HCT116 (cell line): Measurements from ENCODE around the gene MCTP2. TPM values are rescaled to one million over a fixed set of nuclear protein-coding genes. Genes with fewer than 3 reads are reported as not detected.

Source experiments
- ATAC-seq: fragments of 200-7000 bp; cut with Tn5 transposase; 2 replicates; pipeline ENCODE4 v1.9.1; 2020; ENCODE audit warnings: mild to moderate bottlenecking, moderate library complexity
- BruUV-seq: library from RNA; stranded (reverse); fragments of 400-500 nt; replicated peaks from 2 replicates; lab custom pipeline; 2021; lab: Mats Ljungman, UMichigan
- CTCF ChIA-PET: fragments of 300-600 bp; sonication (Branson Sonifier 250); formaldehyde crosslinking; loops from one replicate; lab custom pipeline; 2021; ENCODE audit warnings: antibody characterized with exemption; lab: Charles Lee
- POLR2A ChIA-PET: fragments of 300-600, 350-600 bp; sonication (Branson Sonifier 250); formaldehyde crosslinking; loops from one replicate; lab custom pipeline; 2021; ENCODE audit warnings: antibody characterized with exemption; lab: Charles Lee
- RAD21 ChIA-PET, 2 experiments: fragments of 300-600 bp; sonication (Branson Sonifier 250); formaldehyde crosslinking; loops; one replicate each; lab custom pipeline; 2023; ENCODE audit warnings: low total read pairs in 2 of 2; ENCODE audit not compliant: uncharacterized antibody in 2 of 2, unreplicated experiment in 2 of 2, low non-redundant PET in 1 of 2; lab: Charles Lee
- DNase-seq: peaks from one replicate; pipeline ENCODE4 v3.0.0-alpha.2; 2010; ENCODE audit warnings: low read depth, low spot score
- H2AFZ ChIP-seq: fragments of 200-600 bp; shearing (Covaris generic), sonication (generic); 2 replicates; pipeline ENCODE4 v1.6.1; 2017; ENCODE audit warnings: low read depth, mixed run types, mixed read lengths, antibody characterized with exemption, low read length; ENCODE audit not compliant: poor library complexity, severe bottlenecking
- H3K27ac ChIP-seq: 2 replicates; pipeline ENCODE4 v1.5.1; 2012; ENCODE audit warnings: low read depth, low read length
- H3K27me3 ChIP-seq: fragments of 200-600 bp; sonication (generic); 2 replicates; pipeline ENCODE4 v1.6.1; 2016; ENCODE audit warnings: mixed run types, low read length, mixed read lengths; ENCODE audit not compliant: insufficient read depth
- H3K36me3 ChIP-seq, 2 experiments: fragments of 200-500 bp in 1 of 2; fragments of 200-600 bp in 1 of 2; sonication (Bioruptor generic) in 1 of 2; sonication (generic) in 1 of 2; 2 replicates each; pipeline versions ENCODE4 v1.5.1 to v1.6.1; 2014 to 2016; ENCODE audit warnings: low read length in 2 of 2, inconsistent platforms in 1 of 2, mixed read lengths in 1 of 2, mixed run types in 1 of 2; ENCODE audit not compliant: insufficient read depth in 2 of 2, control insufficient read depth in 1 of 2
- H3K4me1 ChIP-seq, 2 experiments: fragments of 200-600 bp in 1 of 2; sonication (generic) in 1 of 2; 2 replicates each; pipeline versions ENCODE4 v1.5.1 to v1.6.1; 2012 to 2017; ENCODE audit warnings: low read length in 2 of 2, inconsistent platforms in 1 of 2, mild to moderate bottlenecking in 1 of 2, mixed read lengths in 1 of 2, mixed run types in 1 of 2, moderate library complexity in 1 of 2; ENCODE audit not compliant: insufficient read depth in 2 of 2, control insufficient read depth in 1 of 2
- H3K4me2 ChIP-seq: fragments of 200-600 bp; sonication (generic); 2 replicates; pipeline ENCODE4 v1.6.1; 2017; ENCODE audit warnings: mixed run types, low read length, mixed read lengths
- H3K4me3 ChIP-seq, 2 experiments: fragments of 200-600 bp in 1 of 2; sonication (generic) in 1 of 2; replicated peaks in 1 of 2; 2 replicates each; pipeline ENCODE4 v1.5.1; 2011 to 2016; ENCODE audit warnings: low read length in 2 of 2, control low read depth in 1 of 2, low read depth in 1 of 2, mild to moderate bottlenecking in 1 of 2, mixed read lengths in 1 of 2, mixed run types in 1 of 2
- H3K79me2 ChIP-seq: fragments of 200-600 bp; sonication (generic); 2 replicates; pipeline ENCODE4 v1.6.1; 2017; ENCODE audit warnings: mild to moderate bottlenecking, mixed run types, low read length, moderate library complexity, mixed read lengths; ENCODE audit not compliant: insufficient read depth
- H3K9ac ChIP-seq: fragments of 200-600 bp; sonication (generic); 2 replicates; pipeline ENCODE4 v1.6.1; 2016; ENCODE audit warnings: low read length, mixed read lengths
- H3K9me2 ChIP-seq: fragments of 200-600 bp; sonication (generic), shearing (Covaris generic); 2 replicates; pipeline ENCODE4 v1.6.1; 2017; ENCODE audit warnings: mixed run types, mild to moderate bottlenecking, moderate library complexity; ENCODE audit not compliant: insufficient read depth
- H3K9me3 ChIP-seq, 2 experiments: fragments of 200-500 bp in 1 of 2; fragments of 200-600 bp in 1 of 2; sonication (Bioruptor generic) in 1 of 2; sonication (generic) in 1 of 2; 2 replicates each; pipeline ENCODE4 v1.6.1; 2014 to 2017; ENCODE audit warnings: low read length in 2 of 2, mixed read lengths in 2 of 2, inconsistent platforms in 1 of 2, low read depth in 1 of 2, mild to moderate bottlenecking in 1 of 2, mixed run types in 1 of 2, moderate library complexity in 1 of 2; ENCODE audit not compliant: control insufficient read depth in 1 of 2, insufficient read depth in 1 of 2
- H4K20me1 ChIP-seq: fragments of 200-600 bp; sonication (generic), shearing (Covaris generic); 2 replicates; pipeline ENCODE4 v1.6.1; 2017; ENCODE audit warnings: mixed run types, mild to moderate bottlenecking, moderate library complexity; ENCODE audit not compliant: insufficient read depth
- CBX3 ChIP-seq: IDR thresholded peaks from 2 replicates; pipeline ENCODE4 v1.6.1; 2012; ENCODE audit warnings: low read depth
- CEBPB ChIP-seq: IDR thresholded peaks from 2 replicates; pipeline ENCODE4 v1.6.1; 2012; ENCODE audit warnings: low read depth
- EGR1 ChIP-seq: IDR thresholded peaks from 2 replicates; pipeline ENCODE4 v1.6.1; 2012; ENCODE audit warnings: low read depth
- EZH2phosphoT487 ChIP-seq: fragments of 200-600 bp; IDR thresholded peaks from 2 replicates; pipeline ENCODE4 v1.6.1; 2018; ENCODE audit warnings: antibody characterized with exemption, borderline replicate concordance
- FOSL1 ChIP-seq: IDR thresholded peaks from 2 replicates; pipeline ENCODE4 v1.6.1; 2012; ENCODE audit warnings: low read depth
- JUND ChIP-seq: IDR thresholded peaks from 2 replicates; pipeline ENCODE4 v1.6.1; 2012
- POLR2A ChIP-seq: IDR thresholded peaks from 2 replicates; pipeline ENCODE4 v1.7.0; 2011; ENCODE audit warnings: borderline replicate concordance; ENCODE audit not compliant: insufficient read depth, insufficient read length; ENCODE audit errors: extremely low read depth
- RAD21 ChIP-seq: IDR thresholded peaks from 2 replicates; pipeline ENCODE4 v1.6.1; 2012; ENCODE audit warnings: low read depth, mild to moderate bottlenecking
- SIN3A ChIP-seq: IDR thresholded peaks from 2 replicates; pipeline ENCODE4 v1.6.1; 2012; ENCODE audit warnings: low read depth
- SP1 ChIP-seq: IDR thresholded peaks from 2 replicates; pipeline ENCODE4 v1.6.1; 2012; ENCODE audit warnings: low read depth
- SRF ChIP-seq: IDR thresholded peaks from 2 replicates; pipeline ENCODE4 v1.6.1; 2012; ENCODE audit warnings: low read depth
- ZNF274 ChIP-seq: fragments of 200-500 bp; sonication (Bioruptor generic); IDR thresholded peaks from 2 replicates; pipeline ENCODE4 v1.6.1; 2014; ENCODE audit warnings: mild to moderate bottlenecking, low read depth, low read length, inconsistent platforms
- intact Hi-C: fragments of 100-400 bp; cut with micrococcal nuclease; formaldehyde crosslinking; loops from 2 replicates; pipeline ENCODE4 v1.10.0; 2022
- total RNA-seq: library from RNA; stranded (reverse); gene quantifications from one replicate; pipeline ENCODE4 v1.2.1, GENCODE V29; 2021; ENCODE audit not compliant: unreplicated experiment
- TF ChIP-seq, protein P1 (sequence below): IDR thresholded peaks from 2 replicates; pipeline ENCODE4 v1.6.1; 2011; ENCODE audit warnings: mild to moderate bottlenecking, low read length, moderate library complexity; ENCODE audit not compliant: insufficient replicate concordance; ENCODE audit errors: extremely low read depth
- TF ChIP-seq, protein P2 (sequence below): IDR thresholded peaks from 2 replicates; pipeline ENCODE4 v1.6.1; 2012

MCTP2 gene
- total RNA-seq, 1 experiment from 2014 or later = 12.9 TPM

DNA sequence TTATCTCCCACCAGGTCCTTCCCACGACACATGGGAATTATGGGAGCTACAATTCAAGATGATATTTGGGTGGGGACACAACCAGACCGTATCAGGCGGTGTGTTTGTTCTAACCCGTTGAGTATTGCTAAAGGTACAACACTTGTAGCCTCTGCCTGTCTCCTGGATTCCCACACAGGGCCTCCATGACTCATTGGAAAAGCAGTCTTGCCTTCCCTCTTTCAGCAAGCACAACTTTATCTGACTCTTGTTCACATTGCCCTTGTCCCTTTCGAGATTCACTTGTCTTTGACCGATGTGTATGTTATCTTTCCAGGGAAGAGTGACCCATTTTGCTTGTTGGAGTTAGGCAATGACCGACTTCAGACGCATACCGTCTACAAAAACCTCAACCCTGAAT, 152.3 kb downstream of the MCTP2 start:
- no peak overlapping the region for H3K27ac ChIP-seq
- no peaks in the 10 kb centered on the region for H3K27me3 ChIP-seq
- intact Hi-C loops = no loop called here
- ChIA-PET RAD21 (no interaction called here), POLR2A (no interaction called here), CTCF (no interaction called here)
- ATAC-seq (no peak), DNase-seq (no peak)
- 0 out of 2 replicates have a peak, but pooled peaks cover 3% of the 10 kb centered on the region for H3K9me2 ChIP-seq
- H3K36me3 ChIP-seq = no peaks in the 10 kb centered on the region
- H4K20me1 ChIP-seq = no peaks in the 10 kb centered on the region; the same call in 1 of the 2 replicates
- no TSS peak for BruUV-seq
- H2AFZ ChIP-seq = no peak overlapping the region
- TF ChIP-seq EZH2phosphoT487 (no peak), SIN3A (no peak), RAD21 (no peak), JUND (no peak), ZNF274 (no peak), POLR2A (no peak), FOSL1 (no peak), EGR1 (no peak), CEBPB (no peak), CBX3 (no peak), SP1 (no peak), SRF (no peak)
- TF ChIP-seq, protein P1, sequence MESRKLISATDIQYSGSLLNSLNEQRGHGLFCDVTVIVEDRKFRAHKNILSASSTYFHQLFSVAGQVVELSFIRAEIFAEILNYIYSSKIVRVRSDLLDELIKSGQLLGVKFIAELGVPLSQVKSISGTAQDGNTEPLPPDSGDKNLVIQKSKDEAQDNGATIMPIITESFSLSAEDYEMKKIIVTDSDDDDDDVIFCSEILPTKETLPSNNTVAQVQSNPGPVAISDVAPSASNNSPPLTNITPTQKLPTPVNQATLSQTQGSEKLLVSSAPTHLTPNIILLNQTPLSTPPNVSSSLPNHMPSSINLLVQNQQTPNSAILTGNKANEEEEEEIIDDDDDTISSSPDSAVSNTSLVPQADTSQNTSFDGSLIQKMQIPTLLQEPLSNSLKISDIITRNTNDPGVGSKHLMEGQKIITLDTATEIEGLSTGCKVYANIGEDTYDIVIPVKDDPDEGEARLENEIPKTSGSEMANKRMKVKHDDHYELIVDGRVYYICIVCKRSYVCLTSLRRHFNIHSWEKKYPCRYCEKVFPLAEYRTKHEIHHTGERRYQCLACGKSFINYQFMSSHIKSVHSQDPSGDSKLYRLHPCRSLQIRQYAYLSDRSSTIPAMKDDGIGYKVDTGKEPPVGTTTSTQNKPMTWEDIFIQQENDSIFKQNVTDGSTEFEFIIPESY = no peak
- TF ChIP-seq, protein P2, sequence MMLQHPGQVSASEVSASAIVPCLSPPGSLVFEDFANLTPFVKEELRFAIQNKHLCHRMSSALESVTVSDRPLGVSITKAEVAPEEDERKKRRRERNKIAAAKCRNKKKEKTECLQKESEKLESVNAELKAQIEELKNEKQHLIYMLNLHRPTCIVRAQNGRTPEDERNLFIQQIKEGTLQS = no peak
- H3K4me1 ChIP-seq = no peaks in the 10 kb centered on the region
- H3K9ac ChIP-seq = no peak overlapping the region
- H3K79me2 ChIP-seq = no peaks in the 10 kb centered on the region
- H3K4me2 ChIP-seq = no peak overlapping the region
- H3K4me3 ChIP-seq = no peak overlapping the region
- no peaks in the 10 kb centered on the region for H3K9me3 ChIP-seq
